KOPT-K1 (cell line): ENCODE results near the gene BUD23.
A peak's percentile ranks its signal among the peaks of the same experiment; 100 is the strongest.
"Not testable (repeated sequence)": the region's sequence is repeated elsewhere in the genome, so short reads cannot be mapped to it uniquely, and the experiment has no call there.

Experiments
- H3K27ac ChIP-seq: fragments of 200-600 bp; sonication (generic); 2 replicates; pipeline ENCODE4 v1.5.1; 2016; ENCODE audit warnings: antibody characterized with exemption, mild to moderate bottlenecking, low read depth, low read length; ENCODE audit not compliant: poor library complexity, severe bottlenecking
- H3K36me3 ChIP-seq: fragments of 200-600 bp; sonication (generic); 2 replicates; pipeline ENCODE4 v1.5.1; 2017; ENCODE audit warnings: antibody characterized with exemption, mild to moderate bottlenecking, low read length, moderate library complexity; ENCODE audit not compliant: insufficient read depth
- H3K9me3 ChIP-seq: fragments of 200-600 bp; sonication (generic); 2 replicates; pipeline ENCODE4 v1.5.1; 2017; ENCODE audit warnings: antibody characterized with exemption, low read length, mild to moderate bottlenecking; ENCODE audit not compliant: insufficient read depth, poor library complexity, severe bottlenecking

Gene BUD23

DNA sequence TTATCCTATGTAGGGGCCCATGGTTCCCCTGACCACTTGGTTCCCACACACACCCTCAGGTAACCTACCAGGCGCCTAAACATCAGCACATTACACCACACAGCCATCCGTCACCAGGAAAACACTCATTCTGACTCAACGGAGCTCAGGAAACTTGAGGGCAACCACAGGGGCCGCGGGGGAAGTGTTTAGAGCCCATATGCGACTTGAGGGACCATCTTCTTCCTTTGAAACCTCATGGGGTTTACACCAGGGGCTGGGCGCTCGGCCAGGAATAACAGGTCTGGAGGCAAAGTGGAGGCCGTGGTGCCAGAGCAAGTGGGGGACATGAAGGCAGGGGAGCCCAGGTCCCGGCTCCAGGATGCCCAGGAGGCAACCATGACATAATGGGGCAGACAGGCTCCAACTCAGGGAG is 34.6 kb downstream of the BUD23 start:
- Histone ChIP-seq H3K36me3 (no peaks in the 10 kb centered on the region), H3K9me3 (no peaks in the 10 kb centered on the region), H3K27ac (no peak overlapping the region)

DNA sequence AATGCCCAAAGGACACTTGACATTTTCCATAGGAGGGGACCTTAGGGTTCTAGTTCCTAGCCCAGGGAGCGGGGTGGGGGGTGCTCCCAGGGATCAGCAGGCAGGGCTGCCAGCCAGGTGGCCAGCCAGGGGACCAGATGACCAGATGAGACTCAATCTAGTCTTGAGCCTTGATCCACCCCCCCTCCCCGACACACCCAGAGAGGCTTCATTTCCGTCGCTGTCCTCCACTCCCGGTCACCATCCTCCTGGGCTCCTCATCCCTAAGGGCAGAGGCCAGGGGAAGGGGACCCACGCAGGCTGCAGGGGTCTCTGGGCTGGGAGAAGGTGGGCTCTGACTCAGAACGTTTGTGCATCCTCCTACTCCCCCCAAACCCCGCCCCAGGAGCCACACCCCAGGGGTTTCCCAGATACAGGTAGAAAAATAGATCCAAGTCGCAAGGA is 35.1 kb downstream of the BUD23 start:
- H3K9me3 ChIP-seq: no peaks in the 10 kb centered on the region
- no peaks in the 10 kb centered on the region for H3K36me3 ChIP-seq
- no peak overlapping the region for H3K27ac ChIP-seq

DNA sequence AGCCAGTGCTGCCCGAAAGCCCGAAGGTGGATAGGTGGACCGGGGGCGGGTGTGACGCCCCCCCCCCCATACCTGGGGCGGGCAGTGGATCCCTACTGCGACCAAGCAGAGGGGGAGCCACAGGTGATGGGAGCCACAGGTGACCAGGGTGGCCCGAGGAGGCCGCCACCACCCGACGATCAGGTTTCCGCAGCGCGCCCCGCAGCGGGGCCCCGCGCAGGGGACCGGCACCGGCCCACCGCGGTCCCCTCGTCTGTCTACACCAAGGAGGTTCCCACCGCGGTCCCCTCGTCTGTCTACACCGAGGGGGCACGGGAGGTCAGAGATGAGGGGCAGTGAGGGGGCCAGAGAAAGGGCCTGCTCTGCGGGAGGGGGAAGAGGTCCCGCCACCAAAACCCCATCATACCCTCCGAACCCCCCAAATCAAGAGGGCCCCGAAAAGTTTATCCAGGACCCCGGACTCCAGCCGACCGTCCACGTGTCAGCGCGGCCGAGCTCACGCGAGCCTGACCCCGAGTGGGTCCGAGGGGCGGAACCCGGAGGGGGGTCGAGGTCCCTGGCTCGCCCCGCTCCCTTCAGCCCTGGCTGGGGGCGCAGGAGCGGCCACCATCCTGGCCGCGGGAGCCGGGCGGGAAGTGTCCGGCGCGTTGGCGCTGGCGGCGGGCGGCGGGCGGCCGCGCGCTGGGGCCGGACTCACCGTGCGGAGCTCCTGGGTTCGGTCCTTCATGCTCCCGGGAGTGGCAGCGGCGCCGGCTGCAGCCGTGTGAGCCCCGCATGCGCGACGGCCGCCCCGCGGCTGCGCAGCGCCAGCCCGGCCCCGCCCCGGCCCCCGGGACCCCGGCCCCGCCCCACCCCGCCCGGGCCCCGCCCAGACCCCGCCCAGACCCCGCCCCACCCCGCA is 35.8 kb downstream of the BUD23 start, which contains the start of gene STX1A:
Gene STX1A (minus strand): TSS at position 765 of the 901 bp plus-strand sequence. CDS start 38 bp downstream, at position 727.
- no peak within 1 kb of the TSS for H3K27ac ChIP-seq
- H3K36me3 ChIP-seq: no peaks in the 10 kb centered on the region
- H3K9me3 ChIP-seq: no peaks in the 10 kb centered on the region

DNA sequence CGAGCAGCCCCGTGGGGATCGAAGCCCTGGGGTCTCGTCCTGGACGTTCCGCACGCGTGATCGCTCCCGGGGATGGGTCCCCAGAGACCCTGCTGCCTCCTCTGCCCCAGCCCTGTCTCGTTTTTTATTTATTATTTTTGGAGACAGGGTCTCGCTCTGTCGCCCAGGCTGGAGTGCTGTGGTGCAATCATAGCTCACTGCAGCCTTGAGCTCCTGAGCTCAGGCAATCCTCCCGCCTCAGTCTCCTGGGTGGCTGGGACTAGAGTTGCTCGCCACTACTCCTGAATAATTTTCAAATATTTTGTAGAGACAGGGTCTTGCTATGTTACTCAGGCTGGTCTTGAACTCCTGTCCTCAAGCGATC is 36.4 kb downstream of the BUD23 start:
- Histone ChIP-seq H3K9me3 (no peaks in the 10 kb centered on the region), H3K27ac (no peak overlapping the region), H3K36me3 (no peaks in the 10 kb centered on the region)

DNA sequence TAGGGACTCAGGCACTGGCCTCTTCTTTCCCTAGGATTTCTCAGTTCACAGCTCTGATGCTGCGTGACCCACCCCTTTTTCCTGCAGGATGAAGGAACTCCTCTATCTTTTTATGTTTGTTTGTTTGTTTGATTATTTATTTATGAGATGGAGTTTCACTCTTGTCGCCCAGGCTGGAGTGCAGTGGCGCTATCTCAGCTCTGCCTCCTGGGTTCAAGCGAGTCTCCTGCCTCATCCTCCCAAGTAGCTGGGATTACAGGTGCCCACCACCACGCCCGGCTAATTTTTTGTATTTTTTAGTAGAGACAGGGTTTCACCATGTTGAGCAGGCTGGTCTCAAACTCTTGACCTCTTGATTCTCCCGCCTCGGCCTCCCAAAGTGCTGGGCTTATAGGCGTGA is 37.0 kb downstream of the BUD23 start:
- not testable (repeated sequence) for H3K9me3 ChIP-seq, H3K36me3 ChIP-seq, H3K27ac ChIP-seq

GRCh38 chr7:73721377-73721817 is 38.0 kb downstream of the BUD23 start:
- no peak overlapping the region for H3K27ac ChIP-seq
- H3K36me3 ChIP-seq: no peaks in the 10 kb centered on the region
- no peaks in the 10 kb centered on the region for H3K9me3 ChIP-seq

GRCh38 chr7:73722182-73722581 is 38.8 kb downstream of the BUD23 start:
- not testable (repeated sequence) for H3K9me3 ChIP-seq, H3K27ac ChIP-seq, H3K36me3 ChIP-seq

DNA sequence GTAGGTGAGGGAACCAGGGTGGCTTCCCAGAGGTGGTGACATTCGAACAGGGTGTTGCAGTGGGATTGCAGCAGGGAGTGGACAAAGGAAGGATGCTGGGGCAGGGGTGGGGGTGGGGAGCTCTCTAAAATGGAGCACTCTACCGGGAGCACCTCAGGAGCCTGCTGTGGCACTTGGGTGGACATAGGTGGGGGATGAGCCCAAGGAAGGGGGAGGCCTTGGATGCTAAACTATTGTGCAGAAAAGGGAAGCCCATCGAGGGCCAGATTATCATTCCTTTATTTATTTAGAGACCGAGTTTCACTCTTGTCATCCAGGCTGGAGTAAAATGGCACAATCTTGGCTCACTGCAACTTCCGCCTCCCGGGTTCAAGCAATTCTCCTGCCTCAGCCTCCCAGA is 39.4 kb downstream of the BUD23 start:
- no peaks in the 10 kb centered on the region for H3K9me3 ChIP-seq
- H3K36me3 ChIP-seq: no peaks in the 10 kb centered on the region
- H3K27ac ChIP-seq: no peak overlapping the region

DNA sequence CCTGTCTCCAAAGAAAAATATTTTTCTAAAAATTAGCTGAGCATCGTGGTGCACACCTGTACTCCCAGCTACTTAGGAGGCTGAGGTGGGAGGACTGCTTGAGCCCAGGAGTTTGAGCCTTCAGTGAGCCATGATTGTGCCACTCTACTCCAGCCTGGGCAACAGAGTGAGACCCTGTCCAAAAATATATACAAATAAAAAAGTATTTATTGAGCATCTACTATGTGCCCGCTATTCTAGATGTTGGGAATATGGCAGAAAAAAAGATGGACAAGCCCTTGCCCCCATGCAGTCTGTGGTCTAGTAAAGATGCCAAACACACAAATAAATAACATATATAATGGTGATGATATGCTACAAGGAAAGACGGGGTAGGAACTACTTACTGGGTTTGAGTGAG is 40.4 kb downstream of the BUD23 start:
- no peaks in the 10 kb centered on the region for H3K36me3 ChIP-seq
- no peaks in the 10 kb centered on the region for H3K9me3 ChIP-seq
- H3K27ac ChIP-seq: no peak overlapping the region

DNA sequence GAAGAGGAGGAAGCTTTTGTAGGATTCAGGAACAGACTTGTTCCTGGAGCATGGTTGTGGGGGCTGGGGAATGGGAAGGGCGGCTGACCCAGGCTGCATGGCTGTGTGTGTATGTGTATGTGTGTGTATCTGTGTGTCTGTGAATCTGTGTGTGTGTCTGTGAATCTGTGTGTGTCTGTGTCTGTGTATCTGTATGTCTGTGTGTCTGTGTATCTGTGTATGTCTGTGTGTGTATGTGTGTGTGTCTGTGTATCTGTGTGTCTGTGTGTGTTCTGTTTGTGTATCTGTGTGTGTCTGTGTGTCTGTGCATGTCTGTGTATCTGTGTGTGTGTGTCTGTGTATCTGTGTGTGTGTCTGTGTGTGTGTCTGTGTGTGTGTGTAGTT is 42.7 kb downstream of the BUD23 start:
- Histone ChIP-seq H3K36me3 (no peaks in the 10 kb centered on the region), H3K27ac (no peak overlapping the region)

GRCh38 chr7:73727952-73728351 is 44.6 kb downstream of the BUD23 start:
- no peaks in the 10 kb centered on the region for H3K36me3 ChIP-seq
- no peak overlapping the region for H3K27ac ChIP-seq
- H3K9me3 ChIP-seq: no peaks in the 10 kb centered on the region

More for the DNA sequence above, 42.7 kb downstream of the BUD23 start:
- H3K9me3 ChIP-seq: no peaks in the 10 kb centered on the region

- no peak overlapping the region for H3K27ac ChIP-seq
- H3K9me3 ChIP-seq: no peaks in the 10 kb centered on the region
- H3K36me3 ChIP-seq: no peaks in the 10 kb centered on the region
Observed at GRCh38 chr7:73728551-73728950, 45.2 kb downstream of the BUD23 start.

DNA sequence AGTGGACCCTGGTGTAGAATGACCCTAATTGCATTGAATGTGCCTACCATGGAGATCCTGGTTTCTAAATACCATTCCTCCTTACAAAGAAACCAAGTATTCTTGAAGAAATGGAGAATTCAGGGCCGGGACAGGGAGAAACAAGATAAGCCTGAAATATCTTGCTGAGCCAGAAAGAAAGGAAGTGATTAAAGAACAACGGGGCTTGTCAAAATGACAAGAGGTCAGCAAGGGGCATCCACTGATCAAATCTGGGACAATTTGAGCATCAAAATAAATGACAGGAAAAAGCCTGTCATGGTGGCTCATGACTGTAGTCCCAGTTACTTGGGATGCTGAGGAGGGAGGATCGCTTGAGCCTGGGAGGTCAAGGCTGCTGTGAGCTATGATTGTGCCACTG is 47.1 kb downstream of the BUD23 start:
- Histone ChIP-seq H3K27ac (no peak overlapping the region), H3K9me3 (no peaks in the 10 kb centered on the region), H3K36me3 (no peaks in the 10 kb centered on the region)

- Histone ChIP-seq H3K36me3 (peaks cover 17% of the 10 kb centered on the region; the same call in 1 of the 2 replicates), H3K9me3 (no peaks in the 10 kb centered on the region), H3K27ac (no peak overlapping the region)
Observed at GRCh38 chr7:73732397-73732796, 49.0 kb downstream of the BUD23 start.

GRCh38 chr7:73734619-73735527 is 51.5 kb downstream of the BUD23 start:
- no peaks in the 10 kb centered on the region for H3K9me3 ChIP-seq
- peaks cover 18% of the 10 kb centered on the region; the same call in 1 of the 2 replicates for H3K36me3 ChIP-seq
- peak overlapping the region; percentile 0 for H3K27ac ChIP-seq
